ENCODE data around the gene DCAF8.

The DCAF8 gene

DNA sequence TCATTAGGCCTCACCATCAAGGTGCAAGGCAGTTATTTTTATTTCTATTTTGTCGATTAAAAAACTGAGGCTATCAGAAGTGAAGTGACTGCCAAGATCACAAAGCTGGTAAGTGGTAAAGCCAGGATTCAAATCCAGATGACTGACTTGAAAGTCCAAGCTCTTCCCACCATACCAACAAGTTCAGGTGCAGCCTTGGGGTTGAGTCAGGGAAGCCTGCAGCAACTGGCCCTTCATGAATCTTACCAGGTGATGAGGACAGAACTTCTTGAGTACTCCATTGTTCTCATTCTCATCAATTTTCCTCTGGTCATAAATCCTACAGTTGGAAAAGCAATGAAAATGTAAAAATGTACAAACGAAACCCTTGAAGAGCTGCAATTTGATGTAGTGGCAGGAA is 37.0 kb downstream of the DCAF8 start:
- Histone ChIP-seq H3K4me3 (replicated peaks; ENCODE audit: insufficient read depth, low read length) (no peak overlapping the region), H3K27me3 (ENCODE audit: insufficient read depth, poor library complexity, severe bottlenecking) (no peaks in the 10 kb centered on the region), H3K27ac (replicated peaks) (no peak overlapping the region)
- no peak for DNase-seq (ENCODE audit: low read depth in 1 of 2, low spot score in 1 of 2)
- TF ChIP-seq GABPA (IDR thresholded peaks at IDR 0.05; ENCODE audit: low read depth) (no peak), POLR2AphosphoS5 (IDR thresholded peaks at IDR 0.05; ENCODE audit: low read depth) (no peak), SPI1 (IDR thresholded peaks at IDR 0.05; ENCODE audit: borderline replicate concordance, low read depth) (no peak)
- TF ChIP-seq, protein P1, sequence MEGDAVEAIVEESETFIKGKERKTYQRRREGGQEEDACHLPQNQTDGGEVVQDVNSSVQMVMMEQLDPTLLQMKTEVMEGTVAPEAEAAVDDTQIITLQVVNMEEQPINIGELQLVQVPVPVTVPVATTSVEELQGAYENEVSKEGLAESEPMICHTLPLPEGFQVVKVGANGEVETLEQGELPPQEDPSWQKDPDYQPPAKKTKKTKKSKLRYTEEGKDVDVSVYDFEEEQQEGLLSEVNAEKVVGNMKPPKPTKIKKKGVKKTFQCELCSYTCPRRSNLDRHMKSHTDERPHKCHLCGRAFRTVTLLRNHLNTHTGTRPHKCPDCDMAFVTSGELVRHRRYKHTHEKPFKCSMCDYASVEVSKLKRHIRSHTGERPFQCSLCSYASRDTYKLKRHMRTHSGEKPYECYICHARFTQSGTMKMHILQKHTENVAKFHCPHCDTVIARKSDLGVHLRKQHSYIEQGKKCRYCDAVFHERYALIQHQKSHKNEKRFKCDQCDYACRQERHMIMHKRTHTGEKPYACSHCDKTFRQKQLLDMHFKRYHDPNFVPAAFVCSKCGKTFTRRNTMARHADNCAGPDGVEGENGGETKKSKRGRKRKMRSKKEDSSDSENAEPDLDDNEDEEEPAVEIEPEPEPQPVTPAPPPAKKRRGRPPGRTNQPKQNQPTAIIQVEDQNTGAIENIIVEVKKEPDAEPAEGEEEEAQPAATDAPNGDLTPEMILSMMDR (IDR thresholded peaks at IDR 0.05; ENCODE audit: insufficient read depth, low read length), result no peak
- TF ChIP-seq, protein P2, sequence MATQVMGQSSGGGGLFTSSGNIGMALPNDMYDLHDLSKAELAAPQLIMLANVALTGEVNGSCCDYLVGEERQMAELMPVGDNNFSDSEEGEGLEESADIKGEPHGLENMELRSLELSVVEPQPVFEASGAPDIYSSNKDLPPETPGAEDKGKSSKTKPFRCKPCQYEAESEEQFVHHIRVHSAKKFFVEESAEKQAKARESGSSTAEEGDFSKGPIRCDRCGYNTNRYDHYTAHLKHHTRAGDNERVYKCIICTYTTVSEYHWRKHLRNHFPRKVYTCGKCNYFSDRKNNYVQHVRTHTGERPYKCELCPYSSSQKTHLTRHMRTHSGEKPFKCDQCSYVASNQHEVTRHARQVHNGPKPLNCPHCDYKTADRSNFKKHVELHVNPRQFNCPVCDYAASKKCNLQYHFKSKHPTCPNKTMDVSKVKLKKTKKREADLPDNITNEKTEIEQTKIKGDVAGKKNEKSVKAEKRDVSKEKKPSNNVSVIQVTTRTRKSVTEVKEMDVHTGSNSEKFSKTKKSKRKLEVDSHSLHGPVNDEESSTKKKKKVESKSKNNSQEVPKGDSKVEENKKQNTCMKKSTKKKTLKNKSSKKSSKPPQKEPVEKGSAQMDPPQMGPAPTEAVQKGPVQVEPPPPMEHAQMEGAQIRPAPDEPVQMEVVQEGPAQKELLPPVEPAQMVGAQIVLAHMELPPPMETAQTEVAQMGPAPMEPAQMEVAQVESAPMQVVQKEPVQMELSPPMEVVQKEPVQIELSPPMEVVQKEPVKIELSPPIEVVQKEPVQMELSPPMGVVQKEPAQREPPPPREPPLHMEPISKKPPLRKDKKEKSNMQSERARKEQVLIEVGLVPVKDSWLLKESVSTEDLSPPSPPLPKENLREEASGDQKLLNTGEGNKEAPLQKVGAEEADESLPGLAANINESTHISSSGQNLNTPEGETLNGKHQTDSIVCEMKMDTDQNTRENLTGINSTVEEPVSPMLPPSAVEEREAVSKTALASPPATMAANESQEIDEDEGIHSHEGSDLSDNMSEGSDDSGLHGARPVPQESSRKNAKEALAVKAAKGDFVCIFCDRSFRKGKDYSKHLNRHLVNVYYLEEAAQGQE (IDR thresholded peaks at IDR 0.05; ENCODE audit: insufficient replicate concordance, low read depth), result no peak

DNA sequence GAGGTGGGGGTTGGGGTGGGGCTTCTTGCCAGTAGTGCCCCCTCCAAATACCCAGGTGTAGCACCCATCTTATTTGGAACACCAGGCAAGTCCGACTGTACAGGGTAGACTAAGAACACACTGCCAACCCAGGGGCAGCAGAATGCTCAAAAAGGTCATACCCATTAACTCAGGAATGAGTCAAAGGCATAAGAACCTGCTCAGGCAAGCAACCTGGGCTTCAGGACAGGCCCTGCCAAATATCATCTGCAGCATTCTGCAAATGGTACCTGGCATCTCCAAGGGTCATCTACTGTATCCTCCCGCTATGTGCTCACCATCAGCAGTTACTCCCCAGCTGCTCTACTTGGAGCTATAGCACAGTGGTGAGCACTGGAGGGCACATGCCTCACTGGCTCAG is 37.7 kb downstream of the DCAF8 start:
- H3K27me3 ChIP-seq (ENCODE audit: insufficient read depth, poor library complexity, severe bottlenecking), result no peaks in the 10 kb centered on the region
- no peak overlapping the region for H3K27ac ChIP-seq (replicated peaks)
- no peak overlapping the region for H3K4me3 ChIP-seq (replicated peaks; ENCODE audit: insufficient read depth, low read length)
- TF ChIP-seq SPI1 (IDR thresholded peaks at IDR 0.05; ENCODE audit: borderline replicate concordance, low read depth) (no peak), GABPA (IDR thresholded peaks at IDR 0.05; ENCODE audit: low read depth) (no peak), POLR2AphosphoS5 (IDR thresholded peaks at IDR 0.05; ENCODE audit: low read depth) (no peak)
- TF ChIP-seq, protein P2 (IDR thresholded peaks at IDR 0.05; ENCODE audit: insufficient replicate concordance, low read depth), result no peak
- TF ChIP-seq, protein P1 (IDR thresholded peaks at IDR 0.05; ENCODE audit: insufficient read depth, low read length), result no peak
- no peak for DNase-seq (ENCODE audit: low read depth in 1 of 2, low spot score in 1 of 2)

DNA sequence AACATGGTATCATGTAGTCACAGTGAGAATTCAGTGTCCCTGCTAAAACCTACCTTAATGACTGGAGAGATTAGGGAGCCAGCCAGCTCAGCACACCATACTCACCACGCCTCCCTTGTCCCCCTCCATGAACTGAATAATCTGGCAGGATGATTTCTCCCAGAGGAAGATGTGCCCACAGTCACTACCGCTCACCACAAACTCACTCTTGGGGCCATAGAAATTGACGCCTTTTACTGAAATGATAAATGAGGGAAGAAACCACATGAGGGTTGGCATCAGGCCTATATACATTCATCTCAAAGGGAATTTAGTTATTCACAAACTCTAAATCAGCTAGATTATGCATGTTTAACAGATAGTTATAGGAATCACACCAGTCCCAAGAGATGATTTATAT is 39.8 kb downstream of the DCAF8 start:
- TF ChIP-seq POLR2AphosphoS5 (IDR thresholded peaks at IDR 0.05; ENCODE audit: low read depth) (no peak), GABPA (IDR thresholded peaks at IDR 0.05; ENCODE audit: low read depth) (no peak), SPI1 (IDR thresholded peaks at IDR 0.05; ENCODE audit: borderline replicate concordance, low read depth) (no peak)
- TF ChIP-seq, protein P2 (IDR thresholded peaks at IDR 0.05; ENCODE audit: insufficient replicate concordance, low read depth), result no peak
- TF ChIP-seq, protein P1 (IDR thresholded peaks at IDR 0.05; ENCODE audit: insufficient read depth, low read length), result no peak
- Histone ChIP-seq H3K4me3 (replicated peaks; ENCODE audit: insufficient read depth, low read length) (no peak overlapping the region), H3K27me3 (ENCODE audit: insufficient read depth, poor library complexity, severe bottlenecking) (no peaks in the 10 kb centered on the region), H3K27ac (replicated peaks) (no peak overlapping the region)
- DNase-seq (ENCODE audit: low read depth in 1 of 2, low spot score in 1 of 2), result no peak

Measured in HL-60 (cell line).